HL-60 (cell line): Measurements from ENCODE around the gene TBXAS1.

ENCODE experiments used
- POLR2AphosphoS5 ChIP-seq: IDR thresholded peaks from 2 replicates; pipeline ENCODE4 v1.6.1; 2012; ENCODE audit warnings: low read depth
- TF ChIP-seq, protein P1 (sequence below): IDR thresholded peaks from one replicate; pipeline ENCODE4 v1.5.1; 2011; ENCODE audit warnings: low read length, control low read depth, inconsistent platforms; ENCODE audit not compliant: insufficient read depth

DNA sequence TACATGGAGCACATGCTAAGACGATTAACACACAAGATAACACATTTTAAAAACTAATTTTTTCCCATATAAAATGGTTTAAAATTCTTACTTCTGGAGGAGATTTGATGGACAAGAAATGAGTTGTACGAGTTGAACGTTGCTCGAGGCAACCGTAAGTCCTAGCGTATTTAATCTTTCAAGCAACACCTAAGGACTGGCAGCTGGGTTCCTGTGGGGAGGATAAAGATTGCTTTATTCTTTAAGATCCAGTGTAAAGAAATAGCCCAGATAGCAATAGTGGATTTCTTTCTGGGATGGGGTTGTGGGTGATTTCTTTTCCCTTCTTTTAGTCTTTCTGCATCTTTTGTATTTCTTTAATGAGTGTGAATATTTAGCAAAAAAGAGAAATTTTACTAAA lies 9.8 kb downstream of the TBXAS1 start:
- TF ChIP-seq POLR2AphosphoS5 = no peak
- TF ChIP-seq, protein P1, sequence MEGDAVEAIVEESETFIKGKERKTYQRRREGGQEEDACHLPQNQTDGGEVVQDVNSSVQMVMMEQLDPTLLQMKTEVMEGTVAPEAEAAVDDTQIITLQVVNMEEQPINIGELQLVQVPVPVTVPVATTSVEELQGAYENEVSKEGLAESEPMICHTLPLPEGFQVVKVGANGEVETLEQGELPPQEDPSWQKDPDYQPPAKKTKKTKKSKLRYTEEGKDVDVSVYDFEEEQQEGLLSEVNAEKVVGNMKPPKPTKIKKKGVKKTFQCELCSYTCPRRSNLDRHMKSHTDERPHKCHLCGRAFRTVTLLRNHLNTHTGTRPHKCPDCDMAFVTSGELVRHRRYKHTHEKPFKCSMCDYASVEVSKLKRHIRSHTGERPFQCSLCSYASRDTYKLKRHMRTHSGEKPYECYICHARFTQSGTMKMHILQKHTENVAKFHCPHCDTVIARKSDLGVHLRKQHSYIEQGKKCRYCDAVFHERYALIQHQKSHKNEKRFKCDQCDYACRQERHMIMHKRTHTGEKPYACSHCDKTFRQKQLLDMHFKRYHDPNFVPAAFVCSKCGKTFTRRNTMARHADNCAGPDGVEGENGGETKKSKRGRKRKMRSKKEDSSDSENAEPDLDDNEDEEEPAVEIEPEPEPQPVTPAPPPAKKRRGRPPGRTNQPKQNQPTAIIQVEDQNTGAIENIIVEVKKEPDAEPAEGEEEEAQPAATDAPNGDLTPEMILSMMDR = no peak
